ENCODE data around the gene MAP3K4. TPM values are rescaled to one million over a fixed set of nuclear protein-coding genes. Genes with fewer than 3 reads are reported as not detected.

Gene MAP3K4
- total RNA-seq, 3 donors from 2014 or later = 24.6 to 49.2 (median 45.2) TPM

DNA sequence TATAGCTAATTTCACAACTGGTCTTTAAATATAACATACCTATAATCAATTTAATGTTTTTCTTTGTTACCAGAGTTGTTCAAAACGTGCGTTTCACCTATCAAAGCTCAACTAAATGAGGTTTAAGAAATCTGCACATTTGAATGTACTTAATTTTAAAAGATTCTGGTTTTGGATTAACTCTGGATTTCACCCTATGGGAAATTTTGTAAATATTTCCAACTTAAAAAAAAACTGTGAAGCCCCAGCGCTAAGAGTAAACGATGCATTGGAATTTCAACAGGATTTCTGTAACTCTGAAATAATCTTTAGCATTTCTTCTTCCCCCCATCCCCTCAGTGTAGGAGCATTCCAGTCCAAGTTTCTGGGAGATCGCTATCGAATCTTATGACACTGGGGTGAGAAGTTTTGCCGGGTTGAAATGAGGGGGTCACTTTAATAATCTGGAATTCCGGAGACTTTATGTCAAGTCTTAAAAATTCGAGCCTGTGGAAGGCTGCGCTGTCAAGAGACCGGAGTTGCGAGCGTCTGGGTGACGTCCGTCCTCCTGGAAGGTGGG, 643 bp upstream of the MAP3K4 start:
- H3K4me3 ChIP-seq = peak overlapping the region; percentile 80 to 93 (median 86)
- no peaks in the 10 kb centered on the region for H3K9me3 ChIP-seq
- no peaks in the 10 kb centered on the region for H3K27me3 ChIP-seq
- peak overlapping the region; percentile 95 to 98 for H3K27ac ChIP-seq
- no peaks in the 10 kb centered on the region for H3K4me1 ChIP-seq
- TF ChIP-seq POLR2A (IDR thresholded peaks at IDR 0.05) = no peak
- TF ChIP-seq, protein P1, sequence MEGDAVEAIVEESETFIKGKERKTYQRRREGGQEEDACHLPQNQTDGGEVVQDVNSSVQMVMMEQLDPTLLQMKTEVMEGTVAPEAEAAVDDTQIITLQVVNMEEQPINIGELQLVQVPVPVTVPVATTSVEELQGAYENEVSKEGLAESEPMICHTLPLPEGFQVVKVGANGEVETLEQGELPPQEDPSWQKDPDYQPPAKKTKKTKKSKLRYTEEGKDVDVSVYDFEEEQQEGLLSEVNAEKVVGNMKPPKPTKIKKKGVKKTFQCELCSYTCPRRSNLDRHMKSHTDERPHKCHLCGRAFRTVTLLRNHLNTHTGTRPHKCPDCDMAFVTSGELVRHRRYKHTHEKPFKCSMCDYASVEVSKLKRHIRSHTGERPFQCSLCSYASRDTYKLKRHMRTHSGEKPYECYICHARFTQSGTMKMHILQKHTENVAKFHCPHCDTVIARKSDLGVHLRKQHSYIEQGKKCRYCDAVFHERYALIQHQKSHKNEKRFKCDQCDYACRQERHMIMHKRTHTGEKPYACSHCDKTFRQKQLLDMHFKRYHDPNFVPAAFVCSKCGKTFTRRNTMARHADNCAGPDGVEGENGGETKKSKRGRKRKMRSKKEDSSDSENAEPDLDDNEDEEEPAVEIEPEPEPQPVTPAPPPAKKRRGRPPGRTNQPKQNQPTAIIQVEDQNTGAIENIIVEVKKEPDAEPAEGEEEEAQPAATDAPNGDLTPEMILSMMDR (IDR thresholded peaks at IDR 0.05) = no peak
- no peak for TF ChIP-seq POLR2AphosphoS5 (IDR thresholded peaks at IDR 0.05)
- intact Hi-C loops (cut with DNase I; ENCODE audit: low total_unique reads) = no loop called here
- no peak for DNase-seq (ENCODE audit: low spot score in 2 of 2)
- H3K36me3 ChIP-seq = no peaks in the 10 kb centered on the region

DNA sequence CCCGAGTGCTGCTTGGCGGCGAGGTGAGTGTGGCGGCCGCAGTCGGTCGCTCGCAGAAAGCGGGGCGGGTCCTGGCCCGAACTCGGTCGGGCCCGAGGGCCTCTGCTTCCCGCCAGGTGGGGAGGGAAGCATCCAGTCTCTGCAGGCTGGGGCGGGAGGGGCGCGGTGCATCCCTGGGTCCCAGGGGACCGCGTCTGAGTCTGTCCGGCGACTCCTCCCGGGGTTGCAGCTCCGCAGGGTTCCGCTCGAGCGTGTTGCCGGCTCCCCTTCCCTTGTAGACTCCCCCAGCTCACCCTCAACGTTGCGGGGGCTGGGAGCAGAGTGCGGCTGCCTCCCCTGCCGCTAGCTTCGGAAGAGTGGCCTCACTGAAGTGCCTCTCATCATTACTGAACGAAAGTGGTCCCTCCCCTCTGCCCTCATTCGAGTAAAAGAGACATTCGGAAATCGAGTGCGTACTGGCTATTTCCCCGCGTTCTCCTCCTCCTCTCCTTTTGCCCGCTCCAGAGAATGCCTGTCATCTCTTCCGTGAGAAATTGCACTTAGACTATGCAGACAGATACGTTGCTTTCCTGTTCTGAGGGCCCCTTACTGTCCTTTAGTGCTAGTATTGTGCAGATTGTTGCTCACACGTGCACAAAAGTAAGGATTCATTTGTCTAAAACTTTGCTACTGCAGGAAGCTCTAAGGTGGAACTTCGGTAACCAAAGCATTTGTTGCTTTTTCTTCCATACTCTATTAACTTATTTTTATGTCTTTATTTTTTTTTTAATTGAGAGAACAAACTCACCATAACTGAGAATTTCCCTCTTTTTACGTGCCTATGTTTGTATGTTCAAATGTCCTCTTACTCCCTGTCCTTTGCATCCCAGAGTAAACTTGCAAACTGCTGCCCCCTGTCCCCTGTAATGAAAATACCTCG, 751 bp downstream of the MAP3K4 start:
- H3K4me3 ChIP-seq = peak overlapping the region; percentile 80 to 93 (median 86)
- no peaks in the 10 kb centered on the region for H3K27me3 ChIP-seq
- TF ChIP-seq, protein P1 (IDR thresholded peaks at IDR 0.05) = peak in 2 of 3 donors; percentile 22
- TF ChIP-seq POLR2AphosphoS5 (IDR thresholded peaks at IDR 0.05) = peak in 1 of 3 donors; percentile 31
- no peak for TF ChIP-seq POLR2A (IDR thresholded peaks at IDR 0.05)
- DNase-seq (ENCODE audit: low spot score in 2 of 2) = peak in 1 of 2 donors; percentile 40
- no peaks in the 10 kb centered on the region for H3K36me3 ChIP-seq
- H3K4me1 ChIP-seq = no peaks in the 10 kb centered on the region
- peak overlapping the region; percentile 95 to 98 for H3K27ac ChIP-seq
- intact Hi-C loops (cut with DNase I; ENCODE audit: low total_unique reads) = no loop called here
- no peaks in the 10 kb centered on the region for H3K9me3 ChIP-seq

DNA sequence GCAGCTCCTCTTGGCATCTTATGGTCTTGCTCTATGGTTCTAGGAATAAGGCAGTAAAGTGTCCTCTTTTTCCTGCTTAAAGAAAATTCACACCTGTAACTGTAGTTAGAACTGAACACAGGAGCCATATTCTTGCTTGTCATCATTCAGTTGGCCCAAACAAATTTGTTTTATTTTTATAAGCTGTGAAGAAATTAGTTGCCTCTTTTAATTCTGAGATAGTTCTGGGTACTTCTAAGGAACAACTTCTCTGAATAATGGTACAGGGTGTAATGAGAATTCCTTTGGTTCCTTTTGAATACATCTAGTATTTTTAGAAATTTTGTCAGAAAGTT, 1.4 kb downstream of the MAP3K4 start:
- intact Hi-C loops (cut with DNase I; ENCODE audit: low total_unique reads) = no loop called here
- no peak for TF ChIP-seq POLR2A (IDR thresholded peaks at IDR 0.05)
- TF ChIP-seq, protein P1 (IDR thresholded peaks at IDR 0.05) = no peak
- TF ChIP-seq POLR2AphosphoS5 (IDR thresholded peaks at IDR 0.05) = no peak
- Histone ChIP-seq H3K4me1 (no peaks in the 10 kb centered on the region), H3K27ac (peak overlapping the region in 1 of 2 donors; percentile 98), H3K9me3 (no peaks in the 10 kb centered on the region), H3K36me3 (no peaks in the 10 kb centered on the region), H3K27me3 (no peaks in the 10 kb centered on the region), H3K4me3 (peak overlapping the region; percentile 80 to 93 (median 86))
- DNase-seq (ENCODE audit: low spot score in 2 of 2) = no peak

DNA sequence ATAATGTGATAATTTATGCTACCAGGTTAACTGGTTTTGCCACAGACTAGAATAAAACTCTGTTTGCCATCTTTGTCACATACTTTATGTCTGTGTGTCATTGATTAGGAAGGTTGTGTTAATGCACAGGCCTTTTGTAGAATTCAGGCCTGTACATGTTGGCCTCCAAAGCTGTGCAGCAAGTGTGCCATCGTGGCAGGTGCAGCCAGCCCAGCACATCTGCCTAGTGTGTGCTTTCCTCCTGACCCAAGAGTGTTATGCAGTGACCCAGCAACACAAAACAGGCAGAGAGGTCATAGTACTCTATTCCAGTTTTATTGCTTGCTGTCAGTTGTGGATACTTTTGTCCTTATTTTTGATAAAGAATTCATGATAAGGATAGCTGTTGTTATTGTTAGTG, 3.7 kb downstream of the MAP3K4 start:
- Histone ChIP-seq H3K4me1 (no peaks in the 10 kb centered on the region), H3K9me3 (no peaks in the 10 kb centered on the region), H3K4me3 (no peak overlapping the region), H3K36me3 (no peaks in the 10 kb centered on the region), H3K27me3 (no peaks in the 10 kb centered on the region), H3K27ac (no peak overlapping the region)
- DNase-seq (ENCODE audit: low spot score in 2 of 2) = no peak
- intact Hi-C loops (cut with DNase I; ENCODE audit: low total_unique reads) = no loop called here
- TF ChIP-seq, protein P1 (IDR thresholded peaks at IDR 0.05) = no peak
- TF ChIP-seq POLR2AphosphoS5 (IDR thresholded peaks at IDR 0.05) (no peak), POLR2A (IDR thresholded peaks at IDR 0.05) (no peak)

DNA sequence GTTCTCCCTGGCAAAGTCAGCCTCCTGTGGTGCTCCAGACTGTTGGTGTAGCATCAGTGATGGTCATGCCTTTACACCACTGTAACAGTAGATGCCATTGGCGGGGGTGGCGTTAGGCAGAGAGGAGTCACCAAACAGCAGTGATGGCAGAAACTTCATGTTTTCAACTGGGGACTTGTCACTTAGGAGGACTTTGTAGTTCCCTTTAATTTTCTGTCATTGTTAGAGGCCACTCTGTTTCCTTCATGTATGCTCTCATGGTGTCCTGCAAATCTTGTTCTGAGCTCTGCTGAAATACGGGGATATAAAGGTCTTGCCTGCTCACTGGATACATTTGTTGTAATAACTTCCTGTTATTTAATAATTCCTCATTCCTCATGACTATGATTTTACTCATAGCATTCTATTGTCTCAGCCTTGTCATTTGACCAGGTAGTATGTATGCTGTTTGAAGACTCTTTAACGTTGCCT, 4.6 kb downstream of the MAP3K4 start:
- DNase-seq (ENCODE audit: low spot score in 2 of 2) = no peak
- H3K27ac ChIP-seq = peak overlapping the region in 1 of 2 donors; percentile 43
- TF ChIP-seq POLR2AphosphoS5 (IDR thresholded peaks at IDR 0.05) (no peak), POLR2A (IDR thresholded peaks at IDR 0.05) (no peak)
- TF ChIP-seq, protein P1 (IDR thresholded peaks at IDR 0.05) = no peak
- intact Hi-C loops (cut with DNase I; ENCODE audit: low total_unique reads) = no loop called here
- no peaks in the 10 kb centered on the region for H3K9me3 ChIP-seq
- no peaks in the 10 kb centered on the region for H3K4me1 ChIP-seq
- H3K4me3 ChIP-seq = no peak overlapping the region
- H3K27me3 ChIP-seq = no peaks in the 10 kb centered on the region
- H3K36me3 ChIP-seq = no peaks in the 10 kb centered on the region

Measured in breast epithelium (tissue), 4 donors.